ENCODE measurements around the gene GNAQ.

GRCh38 chr9:77832639-77833038 is 199.0 kb downstream of the GNAQ start:
- TF ChIP-seq CTCF (IDR thresholded peaks at IDR 0.05; ENCODE audit: low read depth, low read length, poor library complexity, severe bottlenecking) (no peak), EZH2phosphoT487 (IDR thresholded peaks at IDR 0.05; ENCODE audit: borderline replicate concordance, low read length) (no peak)

Data from DOHH2 (cell line).